Fibroblast of skin of scalp (primary cell): ENCODE results near the gene PAFAH1B2. TPM values are rescaled to one million over a fixed set of nuclear protein-coding genes. Genes with fewer than 3 reads are reported as not detected.
"Not testable (repeated sequence)": the region's sequence is repeated elsewhere in the genome, so short reads cannot be mapped to it uniquely, and the experiment has no call there.

Source experiments
- DNase-seq: peaks from one replicate; pipeline ENCODE4 v3.0.0-alpha.2; 2013
- polyA plus RNA-seq, 2 experiments: library from polyadenylated mRNA; unstranded; fragments of 120-200 nt; gene quantifications; one replicate each; pipeline ENCODE4 v1.2.1, GENCODE V29; 2013; ENCODE audit not compliant: insufficient read length in 2 of 2

PAFAH1B2 gene
- 65.8 TPM for polyA plus RNA-seq (2013, experiment 1 of 2; ENCODE audit: insufficient read length)
- 72.5 TPM for polyA plus RNA-seq (2013, experiment 2 of 2; ENCODE audit: insufficient read length)

- DNase-seq = peak; percentile 94
Measured at GRCh38 chr11:117143871-117144476, at the start of gene PAFAH1B2. Gene PAFAH1B2, plus strand, starts transcription at chr11:117144287. Its CDS starts 8,161 bp downstream, at chr11:117152448.

- no peak for DNase-seq
Measured at GRCh38 chr11:117094776-117095175, 49.3 kb upstream of the PAFAH1B2 start.

- peak; percentile 63 for DNase-seq
Measured at GRCh38 chr11:117095284-117096161, 48.6 kb upstream of the PAFAH1B2 start.

GRCh38 chr11:117096201-117096991, 47.7 kb upstream of the PAFAH1B2 start:
- no peak for DNase-seq

- no peak for DNase-seq
Measured at GRCh38 chr11:117097014-117097388, 47.1 kb upstream of the PAFAH1B2 start.

- no peak for DNase-seq
Measured at GRCh38 chr11:117097389-117098268, 46.5 kb upstream of the PAFAH1B2 start.

GRCh38 chr11:117098269-117099232, 45.5 kb upstream of the PAFAH1B2 start, which contains the start of gene SIK3:
Gene SIK3, minus strand, starts transcription at chr11:117098428. Its CDS starts 13 bp downstream, at chr11:117098415.
- peak; percentile 94 for DNase-seq

- no peak for DNase-seq
Measured at GRCh38 chr11:117099696-117100095, 44.4 kb upstream of the PAFAH1B2 start.

GRCh38 chr11:117100556-117100955, 43.5 kb upstream of the PAFAH1B2 start:
- DNase-seq = no peak

GRCh38 chr11:117107701-117108590, 36.1 kb upstream of the PAFAH1B2 start:
- DNase-seq = peak; percentile 24

- no peak for DNase-seq
Measured at GRCh38 chr11:117110294-117110950, 33.7 kb upstream of the PAFAH1B2 start.

GRCh38 chr11:117112497-117112896, 31.6 kb upstream of the PAFAH1B2 start:
- not testable (repeated sequence) for DNase-seq

- not testable (repeated sequence) for DNase-seq
Measured at GRCh38 chr11:117112939-117113338, 31.1 kb upstream of the PAFAH1B2 start.

GRCh38 chr11:117117681-117118080, 26.4 kb upstream of the PAFAH1B2 start:
- no peak for DNase-seq

- DNase-seq = peak; percentile 88
Measured at GRCh38 chr11:117121176-117121575, 22.9 kb upstream of the PAFAH1B2 start.

- DNase-seq = no peak
Measured at GRCh38 chr11:117122556-117122955, 21.5 kb upstream of the PAFAH1B2 start.

GRCh38 chr11:117126223-117126965, 17.7 kb upstream of the PAFAH1B2 start:
- no peak for DNase-seq
